Renal pelvis (tissue), 4 donors: ENCODE results near the gene STUM. TPM values are rescaled to one million over a fixed set of nuclear protein-coding genes. Genes with fewer than 3 reads are reported as not detected.

Experiments used
- DNase-seq: peaks from one replicate; pipeline ENCODE4 v3.0.0-alpha.2; 2013
- polyA plus RNA-seq, 3 donors: library from polyadenylated mRNA; unstranded; fragments of 120-200 nt; gene quantifications; one replicate each; pipeline ENCODE4 v1.2.1, GENCODE V29; 2013; ENCODE audit not compliant: insufficient read length in 3 of 3

STUM gene
- polyA plus RNA-seq, 3 donors, result 1.7 to 2.3 (median 1.8) TPM

DNA sequence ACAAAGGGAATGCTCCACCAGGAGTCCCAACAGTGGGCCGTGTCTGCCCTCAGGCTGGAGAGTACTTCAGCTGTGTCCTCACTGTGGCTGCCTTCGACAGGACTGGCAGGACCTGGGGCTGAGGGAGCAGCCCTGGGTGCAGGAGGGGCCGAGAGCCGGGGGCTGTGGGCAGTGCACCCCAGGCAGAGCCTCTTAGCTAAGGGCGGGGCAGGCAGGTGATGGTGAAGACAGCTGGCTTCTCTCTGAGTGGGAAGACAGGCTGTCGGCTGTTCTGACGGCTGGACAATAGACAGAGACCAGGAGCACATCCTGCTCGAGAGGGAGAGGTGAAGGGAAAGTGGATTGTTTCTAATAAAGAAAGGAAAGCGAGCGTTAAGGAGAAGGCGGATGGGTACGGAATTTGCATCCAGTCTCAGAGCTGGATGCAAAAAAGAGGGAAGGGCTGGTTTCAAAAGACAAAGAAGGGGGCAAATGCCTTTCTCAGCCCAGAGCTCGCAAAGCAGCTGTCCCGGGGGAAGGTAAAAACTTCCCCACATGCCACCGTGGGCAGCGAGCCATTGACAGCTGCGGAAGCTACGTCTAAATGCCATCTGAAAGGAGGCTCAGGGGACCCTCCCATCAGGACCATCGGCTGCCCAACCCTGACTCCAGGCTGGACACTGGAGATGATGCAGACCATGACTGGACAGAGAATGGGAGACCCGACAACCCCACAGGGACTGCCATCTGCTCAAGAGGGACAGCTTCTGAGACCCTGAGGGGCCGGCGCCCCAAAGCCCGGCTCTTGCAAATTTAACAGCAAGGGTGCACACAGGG lies 92.0 kb downstream of the STUM start:
- no peak for DNase-seq

DNA sequence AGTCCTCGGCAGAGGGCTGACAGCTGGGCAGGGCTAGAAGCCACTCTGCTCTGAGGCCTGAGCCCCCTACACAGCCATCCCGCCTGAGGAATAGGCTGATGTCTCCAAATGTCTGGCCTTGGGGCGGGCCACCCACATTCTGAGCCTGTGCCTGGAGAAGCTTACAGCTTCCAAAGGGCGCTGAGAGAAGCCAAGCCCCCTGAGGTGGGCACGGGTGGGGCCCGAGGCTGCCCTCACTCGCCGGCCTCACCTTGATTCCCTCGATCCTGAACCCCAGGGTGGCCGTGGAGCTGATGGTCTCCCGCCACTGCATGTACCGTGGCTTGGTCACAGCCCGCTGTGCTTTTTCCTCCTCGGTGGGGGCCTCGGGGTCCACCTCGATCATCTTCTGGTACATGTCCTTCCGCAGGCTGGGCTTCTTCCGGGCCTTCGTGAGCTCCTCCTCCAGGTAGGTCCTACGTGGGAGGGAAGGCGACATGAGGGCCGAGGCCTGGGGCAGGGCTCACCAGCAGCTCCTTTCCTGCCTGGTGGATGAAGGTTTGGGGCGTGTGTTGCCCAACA lies 93.2 kb downstream of the STUM start:
- no peak for DNase-seq

DNA sequence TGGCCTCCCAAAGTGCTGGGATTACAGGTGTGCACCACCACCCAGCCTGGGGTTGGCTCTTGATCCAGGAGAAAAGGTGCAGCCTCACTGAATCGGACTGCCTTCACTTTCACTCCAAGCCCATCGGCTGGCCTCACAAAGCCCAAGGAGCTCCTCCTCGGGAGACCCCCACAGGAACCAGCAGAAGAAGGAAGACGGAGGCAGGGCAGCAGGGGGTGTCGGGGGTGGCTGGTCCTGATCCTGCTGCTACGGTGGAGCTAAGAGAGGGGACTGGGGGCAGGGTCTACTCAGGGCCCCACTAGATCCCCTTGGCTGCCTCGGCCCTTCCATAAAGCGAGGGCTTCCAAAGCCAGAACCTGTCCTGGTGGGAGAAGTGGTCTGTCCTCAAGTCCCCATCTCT lies 93.9 kb downstream of the STUM start:
- no peak for DNase-seq

- DNase-seq, result no peak
Observed at GRCh38 chr1:226643177-226643576, 94.6 kb downstream of the STUM start.

DNA sequence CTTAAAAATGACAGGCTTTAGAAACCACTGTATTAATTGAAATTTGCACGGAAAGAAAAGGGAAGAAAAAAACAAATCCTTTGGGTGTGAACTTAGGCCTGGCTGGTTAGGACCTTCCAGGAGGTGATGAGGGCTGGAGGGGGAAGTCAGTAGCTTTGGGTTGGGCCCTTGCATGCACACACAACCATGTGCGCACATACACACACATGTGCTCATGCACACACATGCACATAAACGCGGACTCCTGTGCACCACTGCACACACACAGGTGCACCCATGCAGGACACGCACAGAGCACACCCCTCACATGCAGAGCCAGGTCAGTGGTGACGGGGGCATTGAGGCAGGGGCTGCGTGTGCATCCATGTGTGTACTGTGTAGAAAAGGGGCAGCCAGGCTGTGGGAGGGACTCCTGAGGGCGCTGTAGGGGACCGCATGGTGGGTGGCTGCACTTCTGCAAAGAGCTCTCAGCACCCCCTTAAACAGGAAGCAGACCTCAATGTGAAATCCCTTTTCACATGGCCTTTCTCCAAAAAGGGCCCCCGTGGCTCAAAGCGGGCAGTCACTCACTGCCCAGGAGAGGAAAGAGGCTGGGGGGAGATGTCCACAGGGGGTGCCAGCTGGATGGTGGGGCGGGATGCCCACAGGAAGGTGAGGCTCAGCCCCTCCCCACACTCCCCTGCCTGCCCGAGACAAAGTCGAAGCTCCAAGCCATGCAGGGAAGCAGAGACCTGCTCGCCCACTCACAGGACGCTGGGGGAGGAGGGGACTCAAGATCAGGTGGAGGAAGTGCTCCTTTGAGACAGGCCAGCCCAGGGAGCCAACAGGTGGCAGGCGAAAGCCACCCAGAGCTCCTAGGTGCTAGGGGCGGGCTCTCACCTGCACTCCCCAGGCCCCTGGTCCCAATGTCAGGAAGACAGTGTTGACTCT lies 95.3 kb downstream of the STUM start:
- DNase-seq, result no peak

- DNase-seq, result no peak
Observed at GRCh38 chr1:226644541-226645176, 96.1 kb downstream of the STUM start.

DNA sequence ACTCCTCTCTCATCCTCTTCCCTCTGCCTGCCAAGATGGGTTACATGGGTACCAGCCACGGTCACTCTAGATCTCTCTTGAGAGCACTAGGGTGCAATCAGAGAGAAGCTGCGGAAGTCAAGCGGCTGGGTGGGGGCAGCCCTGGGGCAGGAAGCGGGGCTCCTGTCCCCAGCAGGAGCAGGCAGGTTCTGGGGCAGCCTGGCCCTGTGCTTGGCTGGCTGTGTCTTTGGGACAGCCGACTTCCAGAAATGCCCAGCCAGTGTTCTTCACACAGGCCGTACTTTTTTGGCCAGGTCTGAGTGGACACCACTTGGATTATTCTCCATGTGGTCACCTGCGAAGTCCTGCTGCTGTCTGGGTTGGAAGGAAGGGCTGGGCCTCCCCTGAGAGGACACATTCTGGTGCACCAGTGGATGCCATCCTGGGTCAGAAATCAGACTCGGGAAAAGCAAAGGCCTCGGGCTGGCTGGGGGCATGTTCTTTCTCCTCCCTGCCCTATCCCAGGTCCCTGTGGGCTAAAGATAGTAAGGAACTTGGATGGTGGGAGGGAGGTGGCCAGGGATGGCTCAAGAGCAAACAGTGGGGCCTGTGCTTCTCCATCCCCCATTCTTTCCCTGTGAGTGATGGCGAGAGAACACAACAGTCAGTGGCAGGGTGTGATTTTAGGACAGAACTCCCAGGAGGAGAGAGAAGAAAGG lies 96.9 kb downstream of the STUM start:
- DNase-seq, result no peak

DNA sequence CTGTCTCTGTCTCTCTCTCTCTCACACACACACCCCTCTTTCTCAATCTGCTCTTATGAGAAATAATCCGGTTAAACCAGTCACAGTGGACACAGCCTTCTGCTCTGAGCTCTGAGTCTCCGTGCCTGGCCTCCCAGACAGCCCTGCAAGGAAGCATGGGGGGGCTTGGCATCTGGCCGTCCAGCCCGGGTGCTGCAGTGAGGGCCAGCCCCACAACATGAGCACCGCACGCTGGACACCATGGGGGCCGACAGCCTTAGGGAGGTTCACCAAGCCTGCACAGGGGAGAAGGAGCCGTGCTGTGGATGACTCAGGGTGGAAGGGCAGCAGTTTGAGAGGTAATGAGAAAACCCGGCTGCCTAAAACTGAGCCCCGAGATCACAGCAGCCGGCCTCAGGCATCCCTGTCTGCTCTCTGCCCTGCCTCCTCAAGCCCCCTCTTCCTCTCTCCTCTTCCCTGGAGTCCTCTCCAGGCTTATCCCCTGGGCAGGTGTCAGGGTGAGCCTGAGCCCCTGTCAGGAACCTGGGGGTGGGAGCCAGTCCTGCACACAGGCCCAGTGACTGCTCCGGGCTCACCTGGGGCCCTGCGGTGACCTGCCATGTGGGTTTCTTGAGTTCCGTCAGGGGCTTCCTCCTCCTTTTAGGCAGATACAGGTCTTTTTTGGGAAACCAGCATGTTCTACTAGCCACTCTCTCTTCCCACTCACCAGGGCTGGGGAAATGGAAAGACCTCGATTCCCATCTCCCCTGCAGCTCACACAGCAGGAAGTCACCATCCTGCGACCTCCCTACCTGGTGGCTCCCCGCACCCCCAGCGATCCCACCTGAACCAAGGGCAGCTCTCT lies 97.7 kb downstream of the STUM start:
- DNase-seq, result no peak

DNA sequence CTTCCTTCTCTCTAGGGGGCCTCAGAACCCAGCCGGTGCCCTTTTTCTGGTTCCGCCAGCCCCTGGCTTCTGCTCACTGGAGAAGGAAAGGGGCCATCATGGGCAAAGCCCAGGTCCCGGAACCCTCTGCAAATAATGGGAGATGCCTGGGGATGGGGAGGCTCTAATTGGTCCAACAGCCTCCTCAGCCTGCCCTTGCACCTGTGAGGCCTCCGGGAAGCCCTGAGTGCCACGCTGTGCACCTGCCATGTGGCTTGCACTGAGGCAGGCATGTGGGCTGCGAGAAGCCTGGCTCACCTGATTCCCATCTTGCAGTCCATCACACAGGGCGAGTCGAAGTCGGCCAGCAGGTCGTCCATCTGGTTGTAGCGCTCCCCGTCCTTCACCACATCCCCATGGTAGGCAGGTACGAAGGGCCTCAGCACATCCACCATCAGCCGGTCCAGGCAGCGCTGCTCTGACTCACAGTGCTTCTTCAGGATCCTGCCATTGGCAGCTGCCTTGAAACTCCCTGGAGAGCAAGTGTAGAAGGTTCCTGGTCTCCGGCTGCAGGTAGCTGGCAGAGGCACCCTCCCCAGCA lies 98.4 kb downstream of the STUM start:
- DNase-seq, result no peak

DNA sequence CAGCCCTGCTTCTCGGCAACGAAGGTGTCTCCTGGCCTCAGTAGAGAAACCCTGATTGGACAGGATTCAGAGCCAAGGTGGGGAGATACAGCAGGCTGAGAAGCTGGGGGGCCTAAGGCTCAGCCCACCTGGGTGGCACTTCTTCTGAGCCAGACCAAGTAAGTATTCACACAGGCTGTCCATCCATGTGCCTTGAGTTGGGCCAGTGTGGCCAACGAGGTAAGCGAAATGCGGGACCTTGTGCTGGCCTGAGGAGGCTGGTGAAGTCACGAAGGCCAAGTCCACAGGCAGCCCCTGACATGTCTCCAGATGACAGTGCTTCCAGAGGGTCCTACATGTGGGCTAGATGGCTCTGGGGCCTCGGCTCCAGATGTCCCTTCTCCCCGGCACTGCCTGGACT lies 99.2 kb downstream of the STUM start:
- DNase-seq, result no peak

DNA sequence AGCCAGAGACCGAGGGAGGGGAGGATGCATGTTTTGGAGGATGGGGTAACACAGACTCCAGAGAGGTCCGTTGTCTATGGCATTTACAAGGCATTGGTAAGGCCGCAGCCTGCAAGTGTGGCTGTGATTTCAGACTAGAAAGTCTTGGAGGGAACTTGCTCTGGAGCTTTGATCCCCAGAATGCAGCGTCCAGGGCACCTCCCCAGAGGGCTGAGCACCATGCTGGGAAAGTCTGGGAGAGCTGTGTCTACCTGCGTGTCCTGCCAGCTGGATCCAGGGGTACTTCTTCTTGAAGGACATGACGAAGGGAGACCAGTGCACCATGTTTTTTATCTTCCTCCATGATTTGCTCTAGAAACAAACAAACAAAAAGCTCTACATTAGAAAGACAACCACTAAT lies 99.9 kb downstream of the STUM start:
- no peak for DNase-seq

DNA sequence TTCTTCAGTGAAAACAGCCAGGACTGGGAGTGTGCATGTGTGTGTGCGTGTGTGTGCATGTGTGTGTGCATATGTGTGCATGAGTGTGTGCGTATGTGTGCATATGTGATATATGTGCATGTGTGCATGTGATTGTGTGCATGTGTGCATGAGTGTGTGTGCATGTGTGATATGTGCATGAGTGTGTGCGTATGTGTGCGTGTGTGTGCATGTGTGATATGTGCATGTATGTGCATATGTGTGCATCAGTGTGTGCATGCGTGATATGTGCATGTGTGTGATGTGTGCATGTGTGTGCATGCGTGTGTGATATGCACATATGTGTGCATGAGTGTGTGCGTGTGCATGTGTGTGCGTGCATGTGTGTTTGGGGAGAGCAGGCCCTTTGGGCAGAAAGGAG lies 100.7 kb downstream of the STUM start:
- no peak for DNase-seq

- DNase-seq, result no peak
Observed at GRCh38 chr1:226649780-226650179, 101.2 kb downstream of the STUM start.

- DNase-seq, result no peak
Observed at GRCh38 chr1:226650236-226650841, 101.8 kb downstream of the STUM start.

DNA sequence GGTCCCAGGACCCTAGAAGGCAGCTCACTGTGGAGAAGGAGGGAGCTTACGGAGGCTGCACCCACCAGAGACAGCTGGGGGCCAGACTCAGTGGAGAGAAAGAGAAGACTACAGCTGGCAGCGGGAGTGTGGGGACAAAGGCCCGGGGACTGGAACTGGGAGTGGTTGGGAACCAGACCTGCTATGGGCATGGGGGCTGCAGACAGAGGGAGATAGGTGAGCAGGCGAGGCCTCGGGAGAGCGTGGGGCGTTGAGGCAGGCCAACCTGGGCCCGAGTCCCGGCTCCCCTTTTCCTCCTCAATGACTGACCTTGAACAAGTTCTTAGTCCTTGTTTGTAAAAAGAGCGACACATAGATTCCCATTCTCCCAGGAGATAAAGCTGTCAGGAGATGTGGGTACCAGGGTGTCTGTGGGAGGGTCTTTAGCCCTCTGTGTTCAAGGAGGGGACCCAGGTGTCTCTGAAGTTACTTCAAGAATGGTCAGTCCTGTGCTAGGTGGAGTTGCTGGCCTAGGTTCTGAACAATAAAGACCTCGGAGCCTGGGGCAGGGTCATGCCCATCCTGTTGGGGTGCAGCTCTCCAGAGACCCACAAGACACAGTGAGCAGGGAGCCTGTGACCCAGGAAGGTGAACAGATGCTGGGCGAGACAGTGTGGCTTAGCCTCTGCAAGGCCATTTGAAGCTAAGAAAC lies 102.6 kb downstream of the STUM start:
- no peak for DNase-seq

- DNase-seq, result no peak
Observed at GRCh38 chr1:226651732-226652105, 103.2 kb downstream of the STUM start.

GRCh38 chr1:226652613-226653012 lies 104.0 kb downstream of the STUM start:
- no peak for DNase-seq

DNA sequence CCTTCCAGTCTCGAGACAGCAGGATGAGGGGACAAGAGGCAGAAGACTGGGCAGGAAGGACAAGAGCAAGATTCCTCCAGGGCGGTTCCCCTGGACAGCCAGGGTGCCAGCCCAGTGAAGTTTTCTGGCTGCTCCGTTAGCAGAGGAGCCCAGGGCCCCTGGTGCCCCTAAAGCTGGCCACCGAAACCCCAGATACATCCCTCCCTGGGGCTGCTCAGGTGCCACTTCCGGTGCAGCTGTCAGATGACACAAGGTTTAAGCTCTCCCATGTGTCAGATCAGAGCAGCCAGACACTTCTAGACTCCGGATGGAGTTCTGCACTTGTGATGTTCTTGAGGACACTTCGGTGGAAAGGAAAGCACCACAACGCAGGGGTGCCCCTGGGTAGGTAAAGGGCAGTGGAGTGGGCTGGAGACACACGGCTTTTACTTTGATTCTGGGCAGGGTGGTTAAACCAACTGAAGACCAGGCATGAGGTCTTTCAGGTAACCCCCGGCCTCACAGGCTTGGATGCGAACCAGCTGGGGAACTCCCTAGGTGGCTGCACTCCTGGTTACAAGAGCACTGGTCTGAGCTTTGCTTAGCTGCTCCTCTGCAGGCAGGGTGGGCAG lies 104.9 kb downstream of the STUM start:
- DNase-seq, result no peak
